ENCODE results near the gene CFAP45. TPM values are rescaled to one million over a fixed set of nuclear protein-coding genes. Genes with fewer than 3 reads are reported as not detected.

Gene CFAP45
- polyA plus RNA-seq, 1 of the 3 experiments (the other 2 are of a cell fraction): 0.74 TPM

- Histone ChIP-seq H4K20me1 (ENCODE audit: insufficient read depth) (no peaks in the 10 kb centered on the region), H3K27me3 (ENCODE audit: insufficient read depth) (no peaks in the 10 kb centered on the region), H3K79me2 (ENCODE audit: insufficient read depth) (no peaks in the 10 kb centered on the region), H3K9me2 (no peaks in the 10 kb centered on the region), H3K9ac (no peak overlapping the region), H3K36me3 (replicated peaks in 1 of 2; ENCODE audit: control insufficient read depth in 1 of 2, insufficient read depth in 2 of 2, low read length in 1 of 2) (no peaks in the 10 kb centered on the region), H3K4me2 (no peak overlapping the region), H3F3A (replicated peaks; ENCODE audit: insufficient read depth) (no peaks in the 10 kb centered on the region), H2AFZ (ENCODE audit: low read depth) (no peak overlapping the region), H3K27ac (ENCODE audit: low read depth in 2 of 2, low read length in 1 of 2) (no peak overlapping the region), H3K9me3 (no peaks in the 10 kb centered on the region), H3K4me3 (ENCODE audit: low read depth in 2 of 2, low read length in 1 of 2) (no peak overlapping the region), H3K4me1 (ENCODE audit: control insufficient read depth in 1 of 2, insufficient read depth in 2 of 2, low read depth in 1 of 2, low read length in 1 of 2) (peaks cover 0 to 10% of the 10 kb centered on the region in 2 experiments; a peak in 1 of 4 replicates)
- CTCF ChIA-PET: interaction anchor here (0.6 to 22.3 kb wide), 14 partner anchors 9 to 152 kb away, joined by 3 to 460 read pairs (median 6); partner anchors contain the start of genes IGSF9, PIGM and SLAMF9
- no peak for DNase-seq
- POLR2A ChIA-PET: no interaction called here
- 56% methylated on average over 4 of the region's 4 CpGs for WGBS (ENCODE audit: low lambda C conversion rate)
- TF ChIP-seq TAF1 (IDR thresholded peaks at IDR 0.05; ENCODE audit: borderline replicate concordance, low read depth, low read length) (no peak), EP300 (IDR thresholded peaks at IDR 0.05; ENCODE audit: borderline replicate concordance in 1 of 2, low read depth in 1 of 2, low read length in 1 of 2) (no peak), SMC3 (IDR thresholded peaks at IDR 0.05; ENCODE audit: low read depth, low read length) (no peak), TEAD4 (IDR thresholded peaks at IDR 0.05; ENCODE audit: borderline replicate concordance, insufficient read depth) (no peak), EZH2phosphoT487 (IDR thresholded peaks at IDR 0.05; ENCODE audit: borderline replicate concordance, low read depth) (no peak), FOXM1 (IDR thresholded peaks at IDR 0.05; ENCODE audit: low read depth) (no peak), TCF12 (IDR thresholded peaks at IDR 0.05) (no peak)
- TF ChIP-seq, protein P1, sequence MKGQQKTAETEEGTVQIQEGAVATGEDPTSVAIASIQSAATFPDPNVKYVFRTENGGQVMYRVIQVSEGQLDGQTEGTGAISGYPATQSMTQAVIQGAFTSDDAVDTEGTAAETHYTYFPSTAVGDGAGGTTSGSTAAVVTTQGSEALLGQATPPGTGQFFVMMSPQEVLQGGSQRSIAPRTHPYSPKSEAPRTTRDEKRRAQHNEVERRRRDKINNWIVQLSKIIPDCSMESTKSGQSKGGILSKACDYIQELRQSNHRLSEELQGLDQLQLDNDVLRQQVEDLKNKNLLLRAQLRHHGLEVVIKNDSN (IDR thresholded peaks at IDR 0.05; ENCODE audit: borderline replicate concordance, low read depth): no peak
- TF ChIP-seq, protein P2, sequence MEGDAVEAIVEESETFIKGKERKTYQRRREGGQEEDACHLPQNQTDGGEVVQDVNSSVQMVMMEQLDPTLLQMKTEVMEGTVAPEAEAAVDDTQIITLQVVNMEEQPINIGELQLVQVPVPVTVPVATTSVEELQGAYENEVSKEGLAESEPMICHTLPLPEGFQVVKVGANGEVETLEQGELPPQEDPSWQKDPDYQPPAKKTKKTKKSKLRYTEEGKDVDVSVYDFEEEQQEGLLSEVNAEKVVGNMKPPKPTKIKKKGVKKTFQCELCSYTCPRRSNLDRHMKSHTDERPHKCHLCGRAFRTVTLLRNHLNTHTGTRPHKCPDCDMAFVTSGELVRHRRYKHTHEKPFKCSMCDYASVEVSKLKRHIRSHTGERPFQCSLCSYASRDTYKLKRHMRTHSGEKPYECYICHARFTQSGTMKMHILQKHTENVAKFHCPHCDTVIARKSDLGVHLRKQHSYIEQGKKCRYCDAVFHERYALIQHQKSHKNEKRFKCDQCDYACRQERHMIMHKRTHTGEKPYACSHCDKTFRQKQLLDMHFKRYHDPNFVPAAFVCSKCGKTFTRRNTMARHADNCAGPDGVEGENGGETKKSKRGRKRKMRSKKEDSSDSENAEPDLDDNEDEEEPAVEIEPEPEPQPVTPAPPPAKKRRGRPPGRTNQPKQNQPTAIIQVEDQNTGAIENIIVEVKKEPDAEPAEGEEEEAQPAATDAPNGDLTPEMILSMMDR (IDR thresholded peaks at IDR 0.05): no peak
Measured at GRCh38 chr1:159937054-159937750, 37.2 kb upstream of the CFAP45 start.

DNA sequence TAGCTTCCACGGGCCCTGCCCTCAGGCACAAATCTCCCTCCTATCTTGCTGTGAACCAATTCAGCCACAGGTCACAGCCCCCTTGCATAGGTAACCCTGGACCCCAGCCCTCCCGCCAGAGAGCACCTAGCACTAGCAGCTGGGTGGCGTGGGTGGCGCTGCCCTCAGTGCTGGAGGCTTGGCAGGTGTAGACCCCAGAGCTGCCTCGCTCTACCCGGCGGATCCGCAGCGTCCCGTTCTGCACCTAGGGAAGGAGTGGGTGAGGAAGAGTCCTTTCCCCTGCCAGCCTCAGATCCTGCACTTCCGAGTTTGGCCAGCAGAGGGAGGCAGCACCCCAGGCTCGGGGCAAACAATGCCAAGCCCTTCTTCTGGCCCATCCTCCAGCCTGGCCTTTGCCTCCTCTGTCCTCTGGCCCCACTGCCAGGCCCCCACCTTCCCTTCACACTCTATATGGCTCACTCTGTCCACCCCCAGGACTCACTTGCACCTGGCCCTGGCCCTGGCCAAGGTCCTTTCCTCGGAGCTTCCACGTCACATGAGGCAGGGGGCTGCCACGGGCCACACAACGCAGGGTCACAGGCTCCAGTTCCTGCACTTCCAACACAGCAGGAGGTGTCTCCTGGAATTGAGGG lies 36.4 kb upstream of the CFAP45 start:
- Histone ChIP-seq H3K9me3 (no peaks in the 10 kb centered on the region), H3K9ac (no peak overlapping the region), H3K4me2 (no peak overlapping the region), H3K27ac (ENCODE audit: low read depth in 2 of 2, low read length in 1 of 2) (no peak overlapping the region), H3K9me2 (no peaks in the 10 kb centered on the region), H3F3A (replicated peaks; ENCODE audit: insufficient read depth) (no peaks in the 10 kb centered on the region), H3K4me3 (ENCODE audit: low read depth in 2 of 2, low read length in 1 of 2) (no peak overlapping the region; a peak in 1 of 4 replicates), H3K27me3 (ENCODE audit: insufficient read depth) (no peaks in the 10 kb centered on the region), H4K20me1 (ENCODE audit: insufficient read depth) (no peaks in the 10 kb centered on the region), H3K79me2 (ENCODE audit: insufficient read depth) (no peaks in the 10 kb centered on the region), H3K36me3 (replicated peaks in 1 of 2; ENCODE audit: control insufficient read depth in 1 of 2, insufficient read depth in 2 of 2, low read length in 1 of 2) (no peaks in the 10 kb centered on the region), H2AFZ (ENCODE audit: low read depth) (no peak overlapping the region), H3K4me1 (ENCODE audit: control insufficient read depth in 1 of 2, insufficient read depth in 2 of 2, low read depth in 1 of 2, low read length in 1 of 2) (peaks cover 0 to 2% of the 10 kb centered on the region in 2 experiments; a peak in 1 of 4 replicates)
- ChIA-PET POLR2A (no interaction called here), CTCF (interaction anchor here (0.6 to 22.3 kb wide), 26 partner anchors 9 to 440 kb away, joined by 3 to 460 read pairs (median 4); partner anchors contain the start of genes FCRL6, IGSF9, PIGM and SLAMF9)
- WGBS (ENCODE audit: low lambda C conversion rate): 28% methylated on average over 15 of the region's 16 CpGs
- DNase-seq: peak; percentile 90
- TF ChIP-seq RFX5 (IDR thresholded peaks at IDR 0.05; ENCODE audit: low read length) (no peak), RAD21 (IDR thresholded peaks at IDR 0.05; ENCODE audit: low read length) (peak; percentile 84), IRF3 (IDR thresholded peaks at IDR 0.05; ENCODE audit: low read depth, low read length) (no peak), EP300 (IDR thresholded peaks at IDR 0.05; ENCODE audit: borderline replicate concordance in 1 of 2, low read depth in 1 of 2, low read length in 1 of 2) (no peak), YY1 (IDR thresholded peaks at IDR 0.05; ENCODE audit: low read depth) (no peak), MXI1 (IDR thresholded peaks at IDR 0.05; ENCODE audit: low read depth, low read length) (no peak), MAX (IDR thresholded peaks at IDR 0.05; ENCODE audit: low read depth) (no peak), FOXM1 (IDR thresholded peaks at IDR 0.05; ENCODE audit: low read depth) (no peak), SMC3 (IDR thresholded peaks at IDR 0.05; ENCODE audit: low read depth, low read length) (peak; percentile 97), ELF1 (IDR thresholded peaks at IDR 0.05) (no peak), NFIC (IDR thresholded peaks at IDR 0.05; ENCODE audit: borderline replicate concordance) (no peak), TCF12 (IDR thresholded peaks at IDR 0.05) (no peak)
- TF ChIP-seq, protein P2 (IDR thresholded peaks at IDR 0.05): peak; percentile 88
- TF ChIP-seq, protein P1 (IDR thresholded peaks at IDR 0.05; ENCODE audit: borderline replicate concordance, low read depth): peak; percentile 39; the same call in 1 of the 2 replicates

Measured in SK-N-SH (cell line).